KMS-11 (cell line): ENCODE measurements around the gene PLXNA4.
"Not testable (repeated sequence)": the region's sequence is repeated elsewhere in the genome, so short reads cannot be mapped to it uniquely, and the experiment has no call there.

Source experiments
- H2AFZ ChIP-seq: fragments of 200-600 bp; sonication (generic); 2 replicates; pipeline ENCODE4 v1.6.1; 2016; ENCODE audit warnings: antibody characterized with exemption, mixed run types, low read depth
- H3K27ac ChIP-seq: fragments of 200-600 bp; sonication (generic); 2 replicates; pipeline ENCODE4 v1.6.1; 2016; ENCODE audit warnings: mild to moderate bottlenecking, mixed run types
- H3K27me3 ChIP-seq: fragments of 200-600 bp; sonication (generic); 2 replicates; pipeline ENCODE4 v1.6.1; 2017; ENCODE audit warnings: mild to moderate bottlenecking, low read depth, mixed run types, moderate library complexity; ENCODE audit not compliant: insufficient read depth
- H3K36me3 ChIP-seq: fragments of 200-600 bp; sonication (generic); 2 replicates; pipeline ENCODE4 v1.6.1; 2017; ENCODE audit warnings: mild to moderate bottlenecking, mixed run types; ENCODE audit not compliant: insufficient read depth
- H3K4me1 ChIP-seq: fragments of 200-600 bp; sonication (generic); 2 replicates; pipeline ENCODE4 v1.6.1; 2016; ENCODE audit warnings: mild to moderate bottlenecking, low read depth, mixed run types; ENCODE audit not compliant: poor library complexity, severe bottlenecking
- H3K4me2 ChIP-seq: fragments of 200-600 bp; sonication (generic); 2 replicates; pipeline ENCODE4 v1.7.0; 2016; ENCODE audit warnings: mild to moderate bottlenecking, mixed run types
- H3K4me3 ChIP-seq: fragments of 200-600 bp; sonication (generic); IDR thresholded peaks from 2 replicates; pipeline ENCODE4 v1.6.1; 2017; ENCODE audit warnings: low read depth, low read length, mixed read lengths; ENCODE audit not compliant: insufficient read depth
- H3K79me2 ChIP-seq: fragments of 200-600 bp; sonication (generic); 2 replicates; pipeline ENCODE4 v1.6.1; 2016; ENCODE audit warnings: low read depth, mixed run types; ENCODE audit not compliant: insufficient read depth
- H3K9ac ChIP-seq: fragments of 200-600 bp; sonication (generic); 2 replicates; pipeline ENCODE4 v1.6.1; 2016; ENCODE audit warnings: mild to moderate bottlenecking, mixed run types
- H4K20me1 ChIP-seq: fragments of 200-600 bp; sonication (generic); 2 replicates; pipeline ENCODE4 v1.6.1; 2016; ENCODE audit warnings: mild to moderate bottlenecking, mixed run types; ENCODE audit not compliant: insufficient read depth
- CTCF ChIP-seq: fragments of 200-600 bp; sonication (generic); conservative IDR thresholded peaks from 2 replicates; pipeline ENCODE4 v1.6.1; 2017; ENCODE audit warnings: low read depth, mild to moderate bottlenecking, antibody characterized with exemption, low read length, moderate library complexity, mixed read lengths

The PLXNA4 gene

GRCh38 chr7:132179080-132179430 is 397.2 kb downstream of the PLXNA4 start:
- Histone ChIP-seq H3K27me3 (no peaks in the 10 kb centered on the region), H4K20me1 (no peaks in the 10 kb centered on the region), H3K4me3 (no peak overlapping the region), H3K4me2 (no peak overlapping the region), H3K9ac (no peak overlapping the region), H2AFZ (no peak overlapping the region), H3K79me2 (no peaks in the 10 kb centered on the region), H3K4me1 (no peaks in the 10 kb centered on the region), H3K27ac (no peak overlapping the region), H3K36me3 (no peaks in the 10 kb centered on the region)
- no peak for TF ChIP-seq CTCF

- H3K4me3 ChIP-seq, H3K4me2 ChIP-seq, H4K20me1 ChIP-seq, H3K36me3 ChIP-seq, H3K9ac ChIP-seq, H3K27me3 ChIP-seq, H3K27ac ChIP-seq, H3K4me1 ChIP-seq, H2AFZ ChIP-seq, H3K79me2 ChIP-seq: not testable (repeated sequence)
Observed at GRCh38 chr7:132178402-132179079, 397.7 kb downstream of the PLXNA4 start.

GRCh38 chr7:132177708-132178401 is 398.4 kb downstream of the PLXNA4 start:
- Histone ChIP-seq H3K4me3 (no peak overlapping the region), H3K9ac (no peak overlapping the region), H2AFZ (no peak overlapping the region), H3K4me1 (no peaks in the 10 kb centered on the region), H3K27me3 (no peaks in the 10 kb centered on the region), H4K20me1 (no peaks in the 10 kb centered on the region), H3K79me2 (no peaks in the 10 kb centered on the region), H3K27ac (no peak overlapping the region), H3K4me2 (no peak overlapping the region), H3K36me3 (no peaks in the 10 kb centered on the region)
- no peak for TF ChIP-seq CTCF

- Histone ChIP-seq H3K79me2 (no peaks in the 10 kb centered on the region), H3K4me3 (no peak overlapping the region), H3K4me1 (no peaks in the 10 kb centered on the region), H3K27ac (no peak overlapping the region), H2AFZ (no peak overlapping the region), H3K4me2 (no peak overlapping the region), H3K9ac (no peak overlapping the region), H3K27me3 (no peaks in the 10 kb centered on the region), H3K36me3 (no peaks in the 10 kb centered on the region), H4K20me1 (no peaks in the 10 kb centered on the region)
- no peak for TF ChIP-seq CTCF
Observed at GRCh38 chr7:132176719-132177118, 399.6 kb downstream of the PLXNA4 start.

- Histone ChIP-seq H3K4me3 (no peak overlapping the region), H3K4me2 (no peak overlapping the region), H3K27ac (no peak overlapping the region), H2AFZ (no peak overlapping the region), H4K20me1 (no peaks in the 10 kb centered on the region), H3K9ac (no peak overlapping the region), H3K79me2 (no peaks in the 10 kb centered on the region), H3K36me3 (no peaks in the 10 kb centered on the region), H3K27me3 (no peaks in the 10 kb centered on the region), H3K4me1 (no peaks in the 10 kb centered on the region)
- no peak for TF ChIP-seq CTCF
Observed at GRCh38 chr7:132171130-132171576, 405.1 kb downstream of the PLXNA4 start.
